Keratinocyte (primary cell): ENCODE results near the gene LDLRAD4.

Experiments used
- EZH2 ChIP-seq: IDR thresholded peaks from one replicate; pipeline ENCODE4 v1.6.1; 2012; ENCODE audit warnings: inconsistent platforms, mild to moderate bottlenecking, low read length, moderate library complexity
- TF ChIP-seq, protein P1 (sequence below), 3 experiments: IDR thresholded peaks in 1 of 3; conservative IDR thresholded peaks in 1 of 3; optimal IDR thresholded peaks in 1 of 3; 2 replicates in 2 of 3; 3 replicates in 1 of 3; pipeline versions ENCODE3 to v1.5.1; 2011; ENCODE audit warnings: low read length in 3 of 3, mild to moderate bottlenecking in 3 of 3, moderate library complexity in 2 of 3, control low read depth in 1 of 3, inconsistent platforms in 1 of 3; ENCODE audit not compliant: insufficient read depth in 2 of 3; ENCODE audit errors: extremely low read depth in 1 of 3

- TF ChIP-seq, protein P1, sequence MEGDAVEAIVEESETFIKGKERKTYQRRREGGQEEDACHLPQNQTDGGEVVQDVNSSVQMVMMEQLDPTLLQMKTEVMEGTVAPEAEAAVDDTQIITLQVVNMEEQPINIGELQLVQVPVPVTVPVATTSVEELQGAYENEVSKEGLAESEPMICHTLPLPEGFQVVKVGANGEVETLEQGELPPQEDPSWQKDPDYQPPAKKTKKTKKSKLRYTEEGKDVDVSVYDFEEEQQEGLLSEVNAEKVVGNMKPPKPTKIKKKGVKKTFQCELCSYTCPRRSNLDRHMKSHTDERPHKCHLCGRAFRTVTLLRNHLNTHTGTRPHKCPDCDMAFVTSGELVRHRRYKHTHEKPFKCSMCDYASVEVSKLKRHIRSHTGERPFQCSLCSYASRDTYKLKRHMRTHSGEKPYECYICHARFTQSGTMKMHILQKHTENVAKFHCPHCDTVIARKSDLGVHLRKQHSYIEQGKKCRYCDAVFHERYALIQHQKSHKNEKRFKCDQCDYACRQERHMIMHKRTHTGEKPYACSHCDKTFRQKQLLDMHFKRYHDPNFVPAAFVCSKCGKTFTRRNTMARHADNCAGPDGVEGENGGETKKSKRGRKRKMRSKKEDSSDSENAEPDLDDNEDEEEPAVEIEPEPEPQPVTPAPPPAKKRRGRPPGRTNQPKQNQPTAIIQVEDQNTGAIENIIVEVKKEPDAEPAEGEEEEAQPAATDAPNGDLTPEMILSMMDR (optimal IDR thresholded peaks at IDR 0.05 in 1 of 3, IDR thresholded peaks at IDR 0.05 in 1 of 3, conservative IDR thresholded peaks at IDR 0.05 in 1 of 3; ENCODE audit: extremely low read depth in 1 of 3, insufficient read depth in 2 of 3, low read length in 3 of 3), result no peak
- TF ChIP-seq EZH2, result no peak
These were observed 24.8 kb downstream of the LDLRAD4 start for GRCh38 chr18:13243363-13243762.
